IMR-90 (cell line): ENCODE results near the gene RAB5B. TPM values are rescaled to one million over a fixed set of nuclear protein-coding genes. Genes with fewer than 3 reads are reported as not detected.

ENCODE experiments used
- ATAC-seq: fragments of 200-7000 bp; cut with Tn5 transposase; 2 replicates; pipeline ENCODE4 v1.9.1; 2020; ENCODE audit warnings: low read depth, mild to moderate bottlenecking, moderate library complexity
- BruUV-seq: library from RNA; stranded (reverse); fragments of 400-500 nt; replicated peaks from 2 replicates; lab custom pipeline; 2021; lab: Mats Ljungman, UMichigan
- CTCF ChIA-PET: fragments of 300-600 bp; formaldehyde crosslinking; extraction: SDS; loops from one replicate; lab custom pipeline; 2021; ENCODE audit warnings: antibody characterized with exemption; lab: Yijun Ruan, JAX
- POLR2A ChIA-PET: fragments of 300-600 bp; sonication (Branson Sonifier 250); formaldehyde crosslinking; loops from one replicate; lab custom pipeline; 2022; ENCODE audit warnings: antibody characterized with exemption; ENCODE audit not compliant: unreplicated experiment; lab: Charles Lee
- DNase-seq: peaks from one replicate; pipeline ENCODE4 v3.0.0; 2013
- H2AFZ ChIP-seq: replicated peaks from 2 replicates; pipeline ENCODE3; 2013; ENCODE audit warnings: low read length, mild to moderate bottlenecking; ENCODE audit not compliant: poor library complexity
- H2AK5ac ChIP-seq: 2 replicates; pipeline ENCODE4 v1.6.1; 2013; ENCODE audit warnings: low read depth, low read length, inconsistent platforms
- H2AK9ac ChIP-seq: replicated peaks from 2 replicates; pipeline ENCODE3; 2013; ENCODE audit warnings: mild to moderate bottlenecking, low read depth, low read length, moderate library complexity; ENCODE audit not compliant: poor library complexity
- H2BK120ac ChIP-seq: 2 replicates; pipeline ENCODE4 v1.6.1; 2013; ENCODE audit warnings: low read depth, low read length, inconsistent platforms
- H2BK15ac ChIP-seq: 3 replicates; pipeline ENCODE4 v1.6.1; 2013; ENCODE audit warnings: low read depth, low read length, inconsistent platforms
- H2BK20ac ChIP-seq: 2 replicates; pipeline ENCODE4 v1.6.1; 2013; ENCODE audit warnings: low read depth, mild to moderate bottlenecking, inconsistent platforms, low read length, moderate library complexity
- H2BK5ac ChIP-seq: 2 replicates; pipeline ENCODE4 v1.6.1; 2013; ENCODE audit warnings: mild to moderate bottlenecking, low read depth, low read length, inconsistent platforms; ENCODE audit not compliant: poor library complexity, severe bottlenecking
- H3K14ac ChIP-seq: replicated peaks from 2 replicates; pipeline ENCODE4 v1.6.1; 2013; ENCODE audit warnings: low read depth, low read length, inconsistent platforms
- H3K18ac ChIP-seq: 2 replicates; pipeline ENCODE4 v1.6.1; 2013; ENCODE audit warnings: low read depth, low read length, control low read depth
- H3K23ac ChIP-seq: 2 replicates; pipeline ENCODE4 v1.6.1; 2013; ENCODE audit warnings: low read depth, low read length, inconsistent platforms
- H3K27ac ChIP-seq: 2 replicates; pipeline ENCODE4 v1.5.1; 2013; ENCODE audit warnings: mild to moderate bottlenecking, control low read depth, low read length; ENCODE audit not compliant: insufficient read depth
- H3K27me3 ChIP-seq: 2 replicates; pipeline ENCODE4 v1.6.1; 2013; ENCODE audit warnings: low read length; ENCODE audit not compliant: control insufficient read depth, insufficient read depth
- H3K36me3 ChIP-seq: 2 replicates; pipeline ENCODE4 v1.6.1; 2013; ENCODE audit warnings: low read length, mixed read lengths; ENCODE audit not compliant: control insufficient read depth, insufficient read depth
- H3K4ac ChIP-seq: 2 replicates; pipeline ENCODE4 v1.6.1; 2013; ENCODE audit warnings: low read depth, low read length, inconsistent platforms
- H3K4me1 ChIP-seq: 2 replicates; pipeline ENCODE4 v1.6.1; 2013; ENCODE audit warnings: low read length, mixed read lengths; ENCODE audit not compliant: control insufficient read depth, insufficient read depth
- H3K4me2 ChIP-seq: 2 replicates; pipeline ENCODE4 v1.6.1; 2013; ENCODE audit warnings: low read depth, mild to moderate bottlenecking, control low read depth, low read length, moderate library complexity
- H3K4me3 ChIP-seq: 2 replicates; pipeline ENCODE4 v1.5.1; 2013; ENCODE audit warnings: low read depth, mild to moderate bottlenecking, control low read depth, low read length, moderate library complexity; ENCODE audit not compliant: insufficient read depth
- H3K56ac ChIP-seq: 2 replicates; pipeline ENCODE4 v1.6.1; 2013; ENCODE audit warnings: low read length, inconsistent platforms; ENCODE audit not compliant: insufficient read depth; ENCODE audit errors: extremely low read depth
- H3K79me1 ChIP-seq, 2 experiments: 2 replicates each; pipeline ENCODE4 v1.6.1; 2013; ENCODE audit warnings: low read length in 2 of 2, inconsistent platforms in 1 of 2, low read depth in 1 of 2
- H3K9ac ChIP-seq: 2 replicates; pipeline ENCODE4 v1.6.1; 2013; ENCODE audit warnings: low read depth, low read length, control low read depth
- H3K9me1 ChIP-seq: 2 replicates; pipeline ENCODE4 v1.6.1; 2013; ENCODE audit warnings: low read length, inconsistent platforms; ENCODE audit not compliant: insufficient read depth
- H3K9me3 ChIP-seq: 2 replicates; pipeline ENCODE4 v1.6.1; 2013; ENCODE audit warnings: low read length; ENCODE audit not compliant: control insufficient read depth, insufficient read depth
- H4K20me1 ChIP-seq: 2 replicates; pipeline ENCODE4 v1.6.1; 2013; ENCODE audit warnings: low read length, inconsistent platforms; ENCODE audit not compliant: insufficient read depth
- H4K5ac ChIP-seq: 2 replicates; pipeline ENCODE4 v1.6.1; 2013; ENCODE audit warnings: mild to moderate bottlenecking, low read depth, low read length, control low read depth
- H4K8ac ChIP-seq, 2 experiments: 2 replicates each; pipeline ENCODE4 v1.6.1; 2013; ENCODE audit warnings: low read depth in 2 of 2, low read length in 2 of 2, control low read depth in 1 of 2, inconsistent platforms in 1 of 2
- H4K91ac ChIP-seq: 2 replicates; pipeline ENCODE4 v1.6.1; 2013; ENCODE audit warnings: low read depth, low read length, inconsistent platforms; ENCODE audit not compliant: insufficient read depth
- NFE2L2 ChIP-seq: fragments of 150-350 bp; IDR thresholded peaks from 2 replicates; pipeline ENCODE4 v1.6.1; 2016; ENCODE audit warnings: low read depth, mild to moderate bottlenecking, low read length
- WGBS, 2 experiments: methylation state at CpG; one replicate each; pipeline versions ENCODE4 v1.1.5 to v1.1.7; 2013; ENCODE audit warnings: missing lambda C conversion rate in 2 of 2; ENCODE audit not compliant: insufficient read length in 1 of 2; ENCODE audit errors: extremely low coverage in 2 of 2; 5-methylcytosine and 5-hydroxymethylcytosine counted together
- dilution Hi-C: fragments of 300-500 bp; cut with HindIII; formaldehyde crosslinking; loops from one replicate; pipeline ENCODE4 v1.14.3; 2018; ENCODE audit warnings: low sequenced_read_pairs; ENCODE audit not compliant: unreplicated experiment
- in situ Hi-C: fragments of 300-500 bp; cut with MboI; formaldehyde crosslinking; loops from 3 replicates; pipeline ENCODE4 v1.14.3; 2019; ENCODE audit warnings: low sequenced_read_pairs, inconsistent platforms, mixed read lengths
- intact Hi-C: fragments of 100-400 bp; cut with micrococcal nuclease; formaldehyde crosslinking; loops from 2 replicates; pipeline ENCODE4 v1.10.0; 2022
- polyA plus RNA-seq, 3 experiments: library from polyadenylated mRNA; depleted of rRNA; stranded (reverse); fragments of >200 nt; gene quantifications; 2 replicates each; pipeline ENCODE4 v1.2.3, GENCODE V29; 2012; ENCODE audit warnings: low replicate concordance in 1 of 3
- total RNA-seq: library from RNA; depleted of rRNA; stranded (reverse); fragments of >200 nt; gene quantifications from 2 replicates; pipeline ENCODE4 v1.2.3, GENCODE V29; 2012

Gene RAB5B
- total and polyA plus RNA-seq, 2 of the 4 experiments (the other 2 are of a cell fraction) = 56.5 to 99.2 TPM

- no peak for ATAC-seq
- Histone ChIP-seq H4K8ac (no peak overlapping the region), H3K9me3 (no peaks in the 10 kb centered on the region), H3K79me1 (peaks cover 5 to 20% of the 10 kb centered on the region in 2 experiments), H3K36me3 (peaks cover 40% of the 10 kb centered on the region), H4K91ac (no peak overlapping the region), H2BK120ac (no peak overlapping the region), H3K4me2 (no peak overlapping the region), H2BK5ac (no peak overlapping the region), H2AK5ac (no peak overlapping the region), H3K4ac (no peak overlapping the region), H2AFZ (no peak overlapping the region), H4K5ac (no peak overlapping the region), H3K27me3 (no peaks in the 10 kb centered on the region), H3K23ac (no peak overlapping the region), H3K4me1 (peaks cover 4% of the 10 kb centered on the region), H3K27ac (no peak overlapping the region), H2BK15ac (no peak overlapping the region), H3K14ac (no peak overlapping the region), H3K18ac (no peak overlapping the region), H2AK9ac (no peak overlapping the region), H3K9ac (no peak overlapping the region), H3K9me1 (0 out of 2 replicates have a peak, but pooled peaks cover 4% of the 10 kb centered on the region), H3K56ac (no peak overlapping the region), H3K4me3 (no peak overlapping the region), H4K20me1 (no peaks in the 10 kb centered on the region; the same call in 1 of the 2 replicates), H2BK20ac (no peak overlapping the region)
- intact Hi-C loops (loop anchor here (10.0 kb wide), 1 partner anchor 111 kb away; the partner anchor contains the start of gene PA2G4), in situ Hi-C loops (no loop called here), dilution Hi-C loops (no loop called here)
- WGBS, 2 experiments = no CpG with 5 or more reads among the region's 4 CpGs
- CTCF ChIA-PET = interaction anchor here (0.8 kb wide), 1 partner anchor 36 kb away, joined by 5 read pairs; no protein-coding TSS in a partner anchor
- no peak for DNase-seq
- TSS peak; percentile 71 for BruUV-seq
- no peak for TF ChIP-seq NFE2L2
- POLR2A ChIA-PET = no interaction called here
Measured at GRCh38 chr12:55993230-55993853, 19.5 kb downstream of the RAB5B start.
